ENCODE data around the gene EPB41L4B.
"Not testable (repeated sequence)": the region's sequence is repeated elsewhere in the genome, so short reads cannot be mapped to it uniquely, and the experiment has no call there.

Gene EPB41L4B

GRCh38 chr9:109297899-109298298, 23.0 kb downstream of the EPB41L4B start:
- no peak for DNase-seq (ENCODE audit: low spot score)

GRCh38 chr9:109295221-109296130, 25.4 kb downstream of the EPB41L4B start:
- DNase-seq (ENCODE audit: low spot score): no peak

- no peak for DNase-seq (ENCODE audit: low spot score)
Observed at GRCh38 chr9:109290385-109290784, 30.5 kb downstream of the EPB41L4B start.

GRCh38 chr9:109289931-109290330, 30.9 kb downstream of the EPB41L4B start:
- no peak for DNase-seq (ENCODE audit: low spot score)

GRCh38 chr9:109289186-109289585, 31.7 kb downstream of the EPB41L4B start:
- no peak for DNase-seq (ENCODE audit: low spot score)

- DNase-seq (ENCODE audit: low spot score): no peak
Observed at GRCh38 chr9:109286981-109287380, 33.9 kb downstream of the EPB41L4B start.

GRCh38 chr9:109286571-109286977, 34.3 kb downstream of the EPB41L4B start:
- DNase-seq (ENCODE audit: low spot score): no peak

GRCh38 chr9:109283672-109284071, 37.2 kb downstream of the EPB41L4B start:
- not testable (repeated sequence) for DNase-seq (ENCODE audit: low spot score)

GRCh38 chr9:109283012-109283411, 37.8 kb downstream of the EPB41L4B start:
- DNase-seq (ENCODE audit: low spot score): no peak

- no peak for DNase-seq (ENCODE audit: low spot score)
Observed at GRCh38 chr9:109282302-109282701, 38.6 kb downstream of the EPB41L4B start.

GRCh38 chr9:109281518-109281917, 39.3 kb downstream of the EPB41L4B start:
- no peak for DNase-seq (ENCODE audit: low spot score)

- no peak for DNase-seq (ENCODE audit: low spot score)
Observed at GRCh38 chr9:109278848-109279247, 42.0 kb downstream of the EPB41L4B start.

GRCh38 chr9:109278216-109278615, 42.6 kb downstream of the EPB41L4B start:
- no peak for DNase-seq (ENCODE audit: low spot score)

GRCh38 chr9:109277451-109277850, 43.4 kb downstream of the EPB41L4B start:
- peak; percentile 41 for DNase-seq (ENCODE audit: low spot score)

- DNase-seq (ENCODE audit: low spot score): no peak
Observed at GRCh38 chr9:109276469-109277440, 44.1 kb downstream of the EPB41L4B start.

GRCh38 chr9:109274884-109275730, 45.8 kb downstream of the EPB41L4B start:
- DNase-seq (ENCODE audit: low spot score): no peak

- no peak for DNase-seq (ENCODE audit: low spot score)
Observed at GRCh38 chr9:109273869-109274268, 47.0 kb downstream of the EPB41L4B start.

GRCh38 chr9:109272745-109273144, 48.1 kb downstream of the EPB41L4B start:
- no peak for DNase-seq (ENCODE audit: low spot score)

GRCh38 chr9:109272045-109272444, 48.8 kb downstream of the EPB41L4B start:
- no peak for DNase-seq (ENCODE audit: low spot score)

- DNase-seq (ENCODE audit: low spot score): no peak
Observed at GRCh38 chr9:109270971-109271925, 49.6 kb downstream of the EPB41L4B start.

- no peak for DNase-seq (ENCODE audit: low spot score)
Observed at GRCh38 chr9:109270441-109270840, 50.4 kb downstream of the EPB41L4B start.

Data from HuH-7 (cell line).